Measurements from ENCODE around the gene SLC39A13.

- TF ChIP-seq EZH2phosphoT487 (conservative IDR thresholded peaks at IDR 0.05; ENCODE audit: low read length) (no peak), CTCF (IDR thresholded peaks at IDR 0.05; ENCODE audit: insufficient read depth, low read length, poor library complexity, severe bottlenecking) (no peak)
These were observed 33.7 kb upstream of the SLC39A13 start for GRCh38 chr11:47374720-47375019.

Measured in SU-DHL-6 (cell line).